Loucy (cell line): ENCODE data around the gene DLK2.
A peak's percentile ranks its signal among the peaks of the same experiment; 100 is the strongest.

ENCODE experiments used
- H2AFZ ChIP-seq: fragments of 200-600 bp; sonication (generic); 2 replicates; pipeline ENCODE4 v1.6.0; 2016; ENCODE audit warnings: antibody characterized with exemption, mild to moderate bottlenecking, low read length, moderate library complexity
- H3F3A ChIP-seq: fragments of 200-600 bp; 2 replicates; pipeline ENCODE4 v1.6.0; 2016; ENCODE audit warnings: antibody characterized with exemption, low read depth, mild to moderate bottlenecking
- H3K27me3 ChIP-seq: fragments of 200-600 bp; sonication (generic); 2 replicates; pipeline ENCODE4 v1.6.1; 2014; ENCODE audit warnings: low read length, mild to moderate bottlenecking; ENCODE audit not compliant: insufficient read depth, poor library complexity, severe bottlenecking
- H3K36me3 ChIP-seq: fragments of 200-600 bp; sonication (generic); 2 replicates; pipeline ENCODE4 v1.6.1; 2016; ENCODE audit warnings: low read length; ENCODE audit not compliant: insufficient read depth
- H3K4me1 ChIP-seq: fragments of 200-600 bp; sonication (generic); 2 replicates; pipeline ENCODE4 v1.5.1; 2014; ENCODE audit warnings: low read length, mild to moderate bottlenecking; ENCODE audit not compliant: insufficient read depth, poor library complexity, severe bottlenecking
- H3K4me2 ChIP-seq: fragments of 200-600 bp; sonication (generic); 2 replicates; pipeline ENCODE4 v1.6.0; 2014; ENCODE audit warnings: antibody characterized with exemption, low read length, low read depth, mild to moderate bottlenecking; ENCODE audit not compliant: poor library complexity, severe bottlenecking
- H3K4me3 ChIP-seq: fragments of 200-600 bp; sonication (generic); 2 replicates; pipeline ENCODE4 v1.5.1; 2014; ENCODE audit warnings: low read length, mild to moderate bottlenecking, mixed read lengths; ENCODE audit not compliant: poor library complexity, severe bottlenecking
- H3K79me2 ChIP-seq: fragments of 200-600 bp; sonication (generic); 2 replicates; pipeline ENCODE4 v1.6.1; 2014; ENCODE audit warnings: low read length; ENCODE audit not compliant: insufficient read depth
- H3K9ac ChIP-seq: fragments of 200-600 bp; sonication (generic); 2 replicates; pipeline ENCODE4 v1.6.0; 2014; ENCODE audit warnings: mild to moderate bottlenecking, low read depth, low read length, moderate library complexity; ENCODE audit not compliant: poor library complexity, severe bottlenecking
- H3K9me2 ChIP-seq: fragments of 200-600 bp; sonication (generic); replicated peaks from 2 replicates; pipeline ENCODE4 v1.6.1; 2016; ENCODE audit warnings: low read depth, low read length, mixed read lengths
- H3K9me3 ChIP-seq: fragments of 200-600 bp; sonication (generic); 2 replicates; pipeline ENCODE4 v1.6.1; 2014; ENCODE audit warnings: mild to moderate bottlenecking, antibody characterized with exemption, low read length, low read depth; ENCODE audit not compliant: insufficient read depth
- H4K20me1 ChIP-seq: fragments of 200-600 bp; sonication (generic); 2 replicates; pipeline ENCODE4 v1.6.0; 2014; ENCODE audit warnings: antibody characterized with exemption, low read length, mild to moderate bottlenecking; ENCODE audit not compliant: insufficient read depth, poor library complexity, severe bottlenecking
- EZH2phosphoT487 ChIP-seq: fragments of 200-600 bp; IDR thresholded peaks from 2 replicates; pipeline ENCODE4 v1.6.1; 2018; ENCODE audit warnings: antibody characterized with exemption, mild to moderate bottlenecking, moderate library complexity, borderline replicate concordance
- TF ChIP-seq, protein P1 (sequence below): fragments of 200-600 bp; sonication (generic); conservative IDR thresholded peaks from 2 replicates; pipeline ENCODE4 v1.5.1; 2014; ENCODE audit warnings: mild to moderate bottlenecking, antibody characterized with exemption, low read length

Gene DLK2

DNA sequence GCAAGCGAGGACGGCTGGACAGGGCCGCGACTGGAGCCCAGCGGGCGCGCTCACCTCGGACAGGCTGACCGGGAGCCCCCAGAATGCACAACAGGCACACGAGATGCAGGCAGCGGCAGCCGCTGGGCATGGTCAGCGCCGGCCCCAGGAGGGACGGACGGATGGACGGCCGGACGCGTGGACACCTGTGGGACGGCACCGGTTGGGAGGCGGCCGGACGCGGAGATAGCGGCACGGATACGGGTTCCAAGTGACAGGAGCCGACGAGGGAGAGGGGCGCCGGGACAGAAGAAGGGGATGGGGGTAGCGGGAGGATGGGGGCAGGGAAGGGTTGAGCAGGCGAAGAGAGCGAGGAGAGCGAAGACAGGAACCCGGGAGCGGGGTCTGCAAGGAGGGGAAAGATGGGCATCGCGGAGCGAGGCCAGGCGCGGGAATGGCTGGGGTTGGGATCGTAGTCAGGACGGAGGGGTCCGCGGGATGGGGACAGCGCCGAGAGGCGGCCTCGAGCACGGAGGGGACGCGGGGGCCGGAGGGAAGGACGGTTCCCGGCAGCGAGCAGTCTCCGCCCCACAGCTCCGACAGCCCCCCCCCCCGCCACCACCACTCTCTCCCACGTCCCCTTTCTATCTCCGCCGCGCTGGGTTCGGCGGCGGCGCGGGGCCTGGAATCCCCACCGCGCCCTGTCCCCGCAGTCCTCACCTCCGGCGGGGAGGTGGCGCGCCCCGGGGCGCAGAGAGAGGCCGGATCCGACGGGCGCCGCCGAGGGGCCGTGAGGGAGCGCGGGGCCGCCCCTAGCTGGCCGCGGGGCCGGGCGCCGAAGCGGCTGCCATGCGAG, 435 bp downstream of the DLK2 start:
- no peaks in the 10 kb centered on the region for H3K9me2 ChIP-seq
- peak overlapping the region; percentile 50 for H3K4me2 ChIP-seq
- H2AFZ ChIP-seq = peak overlapping the region; percentile 1; the same call in 1 of the 2 replicates
- H3K9me3 ChIP-seq = no peaks in the 10 kb centered on the region
- H3K27me3 ChIP-seq = no peaks in the 10 kb centered on the region
- peak overlapping the region; percentile 57 for H3K4me3 ChIP-seq
- H3K79me2 ChIP-seq = no peaks in the 10 kb centered on the region
- no peaks in the 10 kb centered on the region for H3F3A ChIP-seq
- H4K20me1 ChIP-seq = no peaks in the 10 kb centered on the region
- TF ChIP-seq, protein P1, sequence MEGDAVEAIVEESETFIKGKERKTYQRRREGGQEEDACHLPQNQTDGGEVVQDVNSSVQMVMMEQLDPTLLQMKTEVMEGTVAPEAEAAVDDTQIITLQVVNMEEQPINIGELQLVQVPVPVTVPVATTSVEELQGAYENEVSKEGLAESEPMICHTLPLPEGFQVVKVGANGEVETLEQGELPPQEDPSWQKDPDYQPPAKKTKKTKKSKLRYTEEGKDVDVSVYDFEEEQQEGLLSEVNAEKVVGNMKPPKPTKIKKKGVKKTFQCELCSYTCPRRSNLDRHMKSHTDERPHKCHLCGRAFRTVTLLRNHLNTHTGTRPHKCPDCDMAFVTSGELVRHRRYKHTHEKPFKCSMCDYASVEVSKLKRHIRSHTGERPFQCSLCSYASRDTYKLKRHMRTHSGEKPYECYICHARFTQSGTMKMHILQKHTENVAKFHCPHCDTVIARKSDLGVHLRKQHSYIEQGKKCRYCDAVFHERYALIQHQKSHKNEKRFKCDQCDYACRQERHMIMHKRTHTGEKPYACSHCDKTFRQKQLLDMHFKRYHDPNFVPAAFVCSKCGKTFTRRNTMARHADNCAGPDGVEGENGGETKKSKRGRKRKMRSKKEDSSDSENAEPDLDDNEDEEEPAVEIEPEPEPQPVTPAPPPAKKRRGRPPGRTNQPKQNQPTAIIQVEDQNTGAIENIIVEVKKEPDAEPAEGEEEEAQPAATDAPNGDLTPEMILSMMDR = peak; percentile 23
- no peak for TF ChIP-seq EZH2phosphoT487
- no peak overlapping the region for H3K9ac ChIP-seq
- no peaks in the 10 kb centered on the region for H3K4me1 ChIP-seq
- H3K36me3 ChIP-seq = no peaks in the 10 kb centered on the region

DNA sequence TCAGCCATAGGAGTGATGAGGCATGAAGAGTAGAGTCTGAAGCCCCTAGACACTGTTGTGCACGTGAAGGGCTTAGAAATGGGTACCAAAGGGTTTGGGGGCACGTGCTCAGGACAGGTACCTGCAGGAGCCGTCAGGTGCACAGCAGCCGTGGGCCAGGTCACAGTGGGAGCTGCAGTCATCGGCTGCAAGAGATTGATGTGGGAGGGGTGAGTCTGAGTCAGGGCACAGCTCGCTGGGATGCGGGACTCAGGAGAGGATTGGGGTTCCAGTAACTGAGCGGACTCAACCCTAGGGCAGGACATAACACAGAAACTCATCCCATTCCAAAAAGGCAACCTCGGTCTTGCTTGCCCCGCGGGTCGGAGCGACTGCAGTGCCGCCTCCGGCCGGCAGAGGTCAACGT, 1.1 kb downstream of the DLK2 start:
- peak overlapping the region; percentile 57 for H3K4me3 ChIP-seq
- peak overlapping the region; percentile 50 for H3K4me2 ChIP-seq
- H3K36me3 ChIP-seq = no peaks in the 10 kb centered on the region
- no peaks in the 10 kb centered on the region for H3K9me3 ChIP-seq
- no peak for TF ChIP-seq EZH2phosphoT487
- TF ChIP-seq, protein P1 = peak; percentile 60
- H3K27me3 ChIP-seq = no peaks in the 10 kb centered on the region
- H3K9ac ChIP-seq = no peak overlapping the region
- no peak overlapping the region for H2AFZ ChIP-seq
- no peaks in the 10 kb centered on the region for H3F3A ChIP-seq
- no peaks in the 10 kb centered on the region for H3K4me1 ChIP-seq
- no peaks in the 10 kb centered on the region for H3K9me2 ChIP-seq
- H3K79me2 ChIP-seq = no peaks in the 10 kb centered on the region
- H4K20me1 ChIP-seq = no peaks in the 10 kb centered on the region

DNA sequence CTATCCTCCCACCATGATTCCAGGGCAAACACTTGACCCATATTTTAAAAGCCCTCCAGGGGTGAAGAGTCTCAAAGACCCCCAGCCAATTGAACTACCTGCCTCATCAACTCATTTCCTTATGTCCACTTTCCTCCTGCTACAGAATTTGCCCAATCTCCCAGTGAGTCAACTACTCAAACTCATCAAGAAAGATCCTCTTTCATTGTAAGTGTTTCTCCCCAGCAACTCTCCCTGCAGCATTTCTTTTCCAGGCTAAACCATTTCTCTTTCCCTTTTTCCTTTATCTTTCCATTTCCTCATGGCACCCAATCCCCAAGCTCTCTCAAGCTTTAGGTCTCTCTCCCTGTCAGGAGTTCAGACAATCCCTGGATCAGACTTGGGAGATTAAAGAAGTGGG, 1.5 kb downstream of the DLK2 start:
- H2AFZ ChIP-seq = no peak overlapping the region
- no peaks in the 10 kb centered on the region for H3K9me3 ChIP-seq
- no peak overlapping the region for H3K9ac ChIP-seq
- no peaks in the 10 kb centered on the region for H3K27me3 ChIP-seq
- TF ChIP-seq, protein P1 = no peak
- TF ChIP-seq EZH2phosphoT487 = no peak
- H3K4me3 ChIP-seq = no peak overlapping the region
- H3K36me3 ChIP-seq = no peaks in the 10 kb centered on the region
- no peaks in the 10 kb centered on the region for H3K9me2 ChIP-seq
- no peaks in the 10 kb centered on the region for H4K20me1 ChIP-seq
- no peaks in the 10 kb centered on the region for H3F3A ChIP-seq
- H3K79me2 ChIP-seq = no peaks in the 10 kb centered on the region
- H3K4me1 ChIP-seq = no peaks in the 10 kb centered on the region
- H3K4me2 ChIP-seq = no peak overlapping the region
